ENCODE measurements around the gene IL21.

DNA sequence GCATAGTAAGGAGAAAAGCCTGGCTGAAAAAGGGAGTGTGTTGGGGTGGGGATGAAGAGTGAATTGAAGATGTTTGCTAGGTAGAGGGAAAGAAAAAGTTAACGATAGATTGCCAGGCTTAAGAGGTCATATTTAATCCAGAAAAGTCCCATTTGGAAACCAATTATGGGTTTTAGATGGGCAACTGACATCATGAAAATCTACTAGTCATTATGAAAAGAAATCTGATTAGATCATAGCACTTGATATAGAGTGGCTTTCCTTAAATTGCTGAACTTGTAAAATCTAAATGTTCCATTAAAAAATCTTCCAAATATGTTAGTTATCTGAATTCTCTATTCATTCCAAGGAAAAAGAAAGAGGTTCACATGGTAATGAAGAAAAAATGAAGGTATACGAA is 37.5 kb upstream of the IL21 start:
- TF ChIP-seq, protein P1, sequence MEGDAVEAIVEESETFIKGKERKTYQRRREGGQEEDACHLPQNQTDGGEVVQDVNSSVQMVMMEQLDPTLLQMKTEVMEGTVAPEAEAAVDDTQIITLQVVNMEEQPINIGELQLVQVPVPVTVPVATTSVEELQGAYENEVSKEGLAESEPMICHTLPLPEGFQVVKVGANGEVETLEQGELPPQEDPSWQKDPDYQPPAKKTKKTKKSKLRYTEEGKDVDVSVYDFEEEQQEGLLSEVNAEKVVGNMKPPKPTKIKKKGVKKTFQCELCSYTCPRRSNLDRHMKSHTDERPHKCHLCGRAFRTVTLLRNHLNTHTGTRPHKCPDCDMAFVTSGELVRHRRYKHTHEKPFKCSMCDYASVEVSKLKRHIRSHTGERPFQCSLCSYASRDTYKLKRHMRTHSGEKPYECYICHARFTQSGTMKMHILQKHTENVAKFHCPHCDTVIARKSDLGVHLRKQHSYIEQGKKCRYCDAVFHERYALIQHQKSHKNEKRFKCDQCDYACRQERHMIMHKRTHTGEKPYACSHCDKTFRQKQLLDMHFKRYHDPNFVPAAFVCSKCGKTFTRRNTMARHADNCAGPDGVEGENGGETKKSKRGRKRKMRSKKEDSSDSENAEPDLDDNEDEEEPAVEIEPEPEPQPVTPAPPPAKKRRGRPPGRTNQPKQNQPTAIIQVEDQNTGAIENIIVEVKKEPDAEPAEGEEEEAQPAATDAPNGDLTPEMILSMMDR (IDR thresholded peaks at IDR 0.05; ENCODE audit: poor library complexity), result no peak
- TF ChIP-seq EZH2 (IDR thresholded peaks at IDR 0.05; ENCODE audit: borderline replicate concordance), result no peak
